H1 (cell line): Measurements from ENCODE around the gene ALK.

Experiments used
- CBX8 ChIP-seq: fragments of 300-800, 300-1000 bp; sonication (generic); IDR thresholded peaks from 2 replicates; pipeline ENCODE4 v1.7.1; 2016; ENCODE audit warnings: low read depth, low read length, borderline replicate concordance
- CTCF ChIP-seq, 3 experiments: IDR thresholded peaks; 1 replicate in 2 of 3; 2 replicates in 1 of 3; pipeline versions ENCODE4 v1.5.1 to v1.6.1; 2011; ENCODE audit warnings: low read length in 3 of 3, mild to moderate bottlenecking in 3 of 3, inconsistent platforms in 2 of 3, low read depth in 1 of 3, moderate library complexity in 1 of 3; ENCODE audit not compliant: insufficient read depth in 1 of 3; ENCODE audit errors: control extremely low read depth in 1 of 3
- EZH2 ChIP-seq: fragments of 200-600 bp; sonication (generic); IDR thresholded peaks from 2 replicates; pipeline ENCODE4 v1.7.1; 2012; ENCODE audit warnings: low read depth, mild to moderate bottlenecking, moderate library complexity, low read length, inconsistent platforms; ENCODE audit not compliant: severe bottlenecking
- HDAC6 ChIP-seq: IDR thresholded peaks from one replicate; pipeline ENCODE4 v1.7.1; 2012; ENCODE audit warnings: low read depth, mild to moderate bottlenecking, inconsistent platforms, low read length, moderate library complexity
- JUN ChIP-seq: IDR thresholded peaks from 2 replicates; pipeline ENCODE4 v1.6.1; 2011; ENCODE audit warnings: low read depth, mild to moderate bottlenecking, improper control_type of control experiment, low read length
- MAX ChIP-seq: IDR thresholded peaks from 2 replicates; pipeline ENCODE4 v1.6.1; 2012; ENCODE audit warnings: inconsistent platforms
- PHF8 ChIP-seq: fragments of 200-600 bp; sonication (generic); conservative IDR thresholded peaks from 2 replicates; pipeline ENCODE4 v1.7.1; 2012; ENCODE audit warnings: low read depth, mild to moderate bottlenecking, inconsistent platforms, low read length, moderate library complexity
- POLR2A ChIP-seq, 2 experiments: IDR thresholded peaks; 1 replicate in 1 of 2; 2 replicates in 1 of 2; pipeline ENCODE4 v1.6.1; 2011; ENCODE audit warnings: low read depth in 2 of 2, low read length in 2 of 2, mild to moderate bottlenecking in 2 of 2; ENCODE audit errors: control extremely low read depth in 1 of 2
- RXRA ChIP-seq: IDR thresholded peaks from 2 replicates; pipeline ENCODE4 v1.6.1; 2011; ENCODE audit warnings: low read depth, mild to moderate bottlenecking, low read length, moderate library complexity; ENCODE audit not compliant: insufficient read depth
- SIN3A ChIP-seq, 2 experiments: IDR thresholded peaks in 1 of 2; conservative IDR thresholded peaks in 1 of 2; 2 replicates each; pipeline ENCODE4 v1.6.1; 2011 to 2012; ENCODE audit warnings: low read length in 2 of 2, improper control_type of control experiment in 1 of 2, low read depth in 1 of 2, mild to moderate bottlenecking in 1 of 2
- USF2 ChIP-seq: IDR thresholded peaks from 2 replicates; pipeline ENCODE4 v1.6.1; 2011; ENCODE audit warnings: low read length, improper control_type of control experiment
- YY1 ChIP-seq: IDR thresholded peaks from 2 replicates; pipeline ENCODE4 v1.6.1; 2011; ENCODE audit warnings: low read depth, mild to moderate bottlenecking, low read length

DNA sequence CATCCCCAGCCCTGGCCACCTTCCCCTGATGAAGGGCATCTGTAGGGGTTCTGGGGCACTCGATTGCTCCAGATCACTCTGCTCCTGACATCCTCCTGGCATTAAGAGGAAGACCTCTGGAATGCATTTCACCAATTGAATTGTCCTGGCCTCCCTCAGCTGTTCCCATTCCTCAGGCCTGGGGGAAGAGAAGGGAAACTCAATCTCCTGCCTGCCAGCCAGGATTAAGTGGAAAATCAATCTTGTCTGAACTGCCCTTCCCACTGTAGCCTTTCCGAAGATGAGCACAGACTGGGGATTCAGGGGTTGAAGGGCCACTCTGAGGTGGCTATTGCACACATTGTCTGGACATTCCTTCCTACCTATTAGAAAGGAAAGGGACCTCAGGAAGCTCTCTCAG lies 99.8 kb downstream of the ALK start:
- no peak for TF ChIP-seq POLR2A (IDR thresholded peaks at IDR 0.05; ENCODE audit: control extremely low read depth in 1 of 2, low read depth in 2 of 2, low read length in 2 of 2)
- TF ChIP-seq SIN3A (conservative IDR thresholded peaks at IDR 0.05 in 1 of 2, IDR thresholded peaks at IDR 0.05 in 1 of 2; ENCODE audit: low read depth in 1 of 2, low read length in 2 of 2): no peak
- no peak for TF ChIP-seq CBX8
- no peak for TF ChIP-seq CTCF (IDR thresholded peaks at IDR 0.05; ENCODE audit: control extremely low read depth in 1 of 3, insufficient read depth in 1 of 3, low read depth in 1 of 3, low read length in 3 of 3)
- no peak for TF ChIP-seq YY1
- no peak for TF ChIP-seq HDAC6
- TF ChIP-seq USF2: no peak
- no peak for TF ChIP-seq EZH2
- TF ChIP-seq MAX: no peak
- no peak for TF ChIP-seq PHF8
- TF ChIP-seq RXRA: no peak
- TF ChIP-seq JUN: no peak
